Spinal cord (tissue), 10 donors: ENCODE results near the gene CPA2. TPM values are rescaled to one million over a fixed set of nuclear protein-coding genes. Genes with fewer than 3 reads are reported as not detected.
A peak's percentile ranks its signal among the peaks of the same experiment; 100 is the strongest.

ENCODE experiments used
- DNase-seq, 6 donors: peaks; one replicate each; pipeline versions ENCODE4 v3.0.0 to v3.0.0-alpha.2; 2013 to 2015; ENCODE audit warnings: low spot score in 6 of 6, low read depth in 4 of 6
- H3K27ac ChIP-seq: one replicate; pipeline ENCODE4 v1.5.1; 2013; ENCODE audit warnings: low read depth, low read length, control low read depth
- H3K27me3 ChIP-seq: one replicate; pipeline ENCODE4 v1.6.1; 2013; ENCODE audit warnings: low read length; ENCODE audit not compliant: control insufficient read depth, insufficient read depth
- H3K36me3 ChIP-seq: one replicate; pipeline ENCODE4 v1.6.1; 2013; ENCODE audit warnings: low read length; ENCODE audit not compliant: control insufficient read depth, insufficient read depth
- H3K4me1 ChIP-seq: one replicate; pipeline ENCODE4 v1.6.1; 2013; ENCODE audit warnings: low read length; ENCODE audit not compliant: control insufficient read depth, insufficient read depth
- H3K4me3 ChIP-seq: one replicate; pipeline ENCODE4 v1.5.1; 2013; ENCODE audit warnings: low read depth, low read length, control low read depth
- H3K9me3 ChIP-seq: one replicate; pipeline ENCODE4 v1.6.1; 2013; ENCODE audit warnings: low read length; ENCODE audit not compliant: control insufficient read depth, insufficient read depth
- WGBS: methylation state at CpG from one replicate; pipeline ENCODE4 v1.1.5; 2013; ENCODE audit warnings: missing lambda C conversion rate; ENCODE audit not compliant: insufficient coverage; 5-methylcytosine and 5-hydroxymethylcytosine counted together
- polyA plus RNA-seq, 2 donors: library from polyadenylated mRNA; unstranded; fragments of 120-200 nt; gene quantifications; one replicate each; pipeline ENCODE4 v1.2.1, GENCODE V29; 2013; ENCODE audit not compliant: insufficient read length in 2 of 2
- total RNA-seq, 2 donors: library from RNA; depleted of rRNA in 1 of 2; stranded (reverse); fragments of 120-200 nt in 1 of 2; fragments of >200 nt in 1 of 2; gene quantifications; one replicate each; pipeline versions ENCODE4 v1.2.3 to v1.2.4, GENCODE V29; 2013 to 2014
- donor health status: healthy.

The CPA2 gene
- total and polyA plus RNA-seq, 4 donors, result 0.21 to 0.39 (median 0.35) TPM; not detected in 1

DNA sequence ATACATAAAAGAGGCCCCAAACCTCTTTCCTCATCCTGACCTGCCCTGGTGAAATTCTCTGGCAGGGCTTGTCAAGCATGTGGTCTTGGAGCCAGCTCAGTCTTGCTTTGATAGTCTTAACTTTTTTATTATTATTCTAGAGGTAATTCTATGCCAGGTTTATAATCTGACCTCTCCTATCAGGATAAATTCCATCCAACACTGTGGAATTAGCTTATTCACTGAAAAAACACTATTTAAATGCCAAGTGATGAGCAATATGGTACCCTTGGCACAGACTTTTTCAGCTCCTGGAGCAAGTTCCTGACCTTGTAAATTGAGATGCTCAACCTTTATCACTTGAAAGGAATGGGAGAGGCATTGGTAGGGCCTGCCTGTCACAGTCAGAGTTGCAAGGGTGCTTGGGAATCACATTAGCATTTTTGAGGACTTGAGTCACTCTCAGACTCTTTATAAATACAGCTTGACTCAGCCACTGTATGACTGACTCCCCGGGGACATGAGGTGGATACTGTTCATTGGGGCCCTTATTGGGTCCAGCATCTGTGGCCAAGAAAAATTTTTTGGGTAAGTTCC lies 26.1 kb downstream of the CPA2 start, which contains the start of gene CPA4:
Gene CPA4, plus strand, starts transcription at position 480 of the 576 bp plus-strand sequence. Its CDS starts 20 bp downstream, at position 500.
- DNase-seq, result no peak
- 100% methylated on average over 1 of the region's 1 CpG for WGBS
- H3K27me3 ChIP-seq, result no peaks in the 10 kb centered on the region
- H3K4me1 ChIP-seq, result peaks cover 11% of the 10 kb centered on the region
- no peaks in the 10 kb centered on the region for H3K9me3 ChIP-seq
- H3K4me3 ChIP-seq, result no peak within 1 kb of the TSS
- no peak within 1 kb of the TSS for H3K27ac ChIP-seq
- H3K36me3 ChIP-seq, result no peaks in the 10 kb centered on the region

DNA sequence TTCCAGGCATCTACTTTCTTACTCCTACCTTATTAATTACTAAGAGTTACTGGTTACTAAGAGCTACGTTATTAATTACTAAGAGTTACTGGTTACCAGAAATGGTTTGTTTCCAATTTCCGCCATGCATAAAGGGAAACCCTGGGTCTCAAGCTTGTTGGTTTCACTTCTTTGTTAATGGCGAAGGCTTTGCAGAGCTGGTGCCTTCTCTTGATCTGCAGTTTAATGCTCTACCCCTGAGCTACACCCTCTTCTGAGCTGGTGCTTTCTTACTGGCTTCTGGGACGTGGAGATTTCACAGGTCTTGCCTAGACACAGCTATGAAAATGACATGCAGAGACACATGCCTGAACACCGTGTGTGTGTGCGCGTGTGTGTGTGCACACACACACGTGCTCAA lies 26.9 kb downstream of the CPA2 start:
- whole genome bisulfite sequencing, result 93% methylated on average over 5 of the region's 8 CpGs
- Histone ChIP-seq H3K27me3 (no peaks in the 10 kb centered on the region), H3K4me1 (peaks cover 15% of the 10 kb centered on the region), H3K36me3 (no peaks in the 10 kb centered on the region), H3K27ac (no peak overlapping the region), H3K4me3 (no peak overlapping the region), H3K9me3 (no peaks in the 10 kb centered on the region)
- DNase-seq, result no peak

DNA sequence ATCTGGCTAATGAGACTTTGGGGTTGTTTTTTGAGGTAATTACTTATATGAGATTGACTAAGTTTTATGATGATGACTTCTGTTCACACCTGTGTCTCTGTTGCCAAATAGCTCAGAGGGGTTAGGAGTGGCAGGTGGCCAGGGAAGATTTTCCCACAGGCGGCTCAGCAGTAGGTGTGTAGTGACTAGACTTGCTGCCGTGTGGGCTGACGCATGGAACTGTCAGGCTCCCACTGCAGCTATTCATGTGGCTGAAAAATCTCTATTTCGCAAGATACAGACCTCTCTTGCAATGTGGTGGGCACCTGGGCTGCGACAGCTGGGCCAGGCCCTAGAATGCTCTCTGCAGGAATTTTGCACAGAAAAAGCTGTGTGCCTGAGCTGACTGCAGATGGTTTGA lies 27.7 kb downstream of the CPA2 start:
- WGBS, result 61% methylated on average over 5 of the region's 5 CpGs
- DNase-seq, result peak in 1 of 6 donors; percentile 61
- Histone ChIP-seq H3K36me3 (no peaks in the 10 kb centered on the region), H3K4me1 (peaks cover 15% of the 10 kb centered on the region), H3K27me3 (no peaks in the 10 kb centered on the region), H3K27ac (no peak overlapping the region), H3K9me3 (no peaks in the 10 kb centered on the region), H3K4me3 (no peak overlapping the region)

DNA sequence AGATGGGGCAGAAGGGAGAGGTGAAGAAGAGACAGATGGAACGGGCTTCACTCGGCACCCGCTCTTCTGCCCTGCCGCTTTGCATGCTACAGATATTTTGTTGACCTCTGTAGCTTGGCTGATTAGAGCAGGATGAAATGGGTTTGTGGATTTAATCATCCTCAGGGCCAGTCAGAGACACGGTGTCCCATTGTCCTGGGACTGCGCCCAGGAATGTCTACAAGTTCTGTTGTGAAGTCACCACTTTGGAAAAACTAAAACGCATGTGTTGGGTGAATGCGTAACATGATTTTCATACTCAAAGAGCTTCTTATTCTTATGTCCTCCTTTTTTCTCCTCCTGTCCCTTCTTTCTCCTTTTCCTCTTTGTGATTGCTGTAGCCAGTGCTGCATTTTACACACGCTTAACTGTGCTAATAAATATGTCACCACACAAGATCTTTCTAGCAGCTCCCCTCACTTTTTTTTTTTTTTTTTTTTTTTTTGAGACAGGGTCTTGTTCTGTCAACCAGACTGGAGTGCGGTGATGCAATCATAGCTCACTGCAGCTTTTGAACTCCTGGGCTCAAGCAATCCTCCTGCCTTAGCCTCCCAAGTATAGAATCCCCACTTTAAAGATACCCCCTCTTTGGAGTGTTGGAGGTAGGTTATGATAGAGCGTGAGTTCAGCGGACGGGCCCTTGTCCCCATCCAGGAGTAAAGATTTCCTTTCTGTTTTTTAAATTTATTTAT lies 29.7 kb downstream of the CPA2 start:
- peaks cover 15% of the 10 kb centered on the region for H3K4me1 ChIP-seq
- WGBS, result 85% methylated on average over 8 of the region's 13 CpGs
- no peaks in the 10 kb centered on the region for H3K27me3 ChIP-seq
- no peak overlapping the region for H3K27ac ChIP-seq
- H3K36me3 ChIP-seq, result no peaks in the 10 kb centered on the region
- no peak for DNase-seq
- H3K4me3 ChIP-seq, result no peak overlapping the region
- H3K9me3 ChIP-seq, result no peaks in the 10 kb centered on the region

DNA sequence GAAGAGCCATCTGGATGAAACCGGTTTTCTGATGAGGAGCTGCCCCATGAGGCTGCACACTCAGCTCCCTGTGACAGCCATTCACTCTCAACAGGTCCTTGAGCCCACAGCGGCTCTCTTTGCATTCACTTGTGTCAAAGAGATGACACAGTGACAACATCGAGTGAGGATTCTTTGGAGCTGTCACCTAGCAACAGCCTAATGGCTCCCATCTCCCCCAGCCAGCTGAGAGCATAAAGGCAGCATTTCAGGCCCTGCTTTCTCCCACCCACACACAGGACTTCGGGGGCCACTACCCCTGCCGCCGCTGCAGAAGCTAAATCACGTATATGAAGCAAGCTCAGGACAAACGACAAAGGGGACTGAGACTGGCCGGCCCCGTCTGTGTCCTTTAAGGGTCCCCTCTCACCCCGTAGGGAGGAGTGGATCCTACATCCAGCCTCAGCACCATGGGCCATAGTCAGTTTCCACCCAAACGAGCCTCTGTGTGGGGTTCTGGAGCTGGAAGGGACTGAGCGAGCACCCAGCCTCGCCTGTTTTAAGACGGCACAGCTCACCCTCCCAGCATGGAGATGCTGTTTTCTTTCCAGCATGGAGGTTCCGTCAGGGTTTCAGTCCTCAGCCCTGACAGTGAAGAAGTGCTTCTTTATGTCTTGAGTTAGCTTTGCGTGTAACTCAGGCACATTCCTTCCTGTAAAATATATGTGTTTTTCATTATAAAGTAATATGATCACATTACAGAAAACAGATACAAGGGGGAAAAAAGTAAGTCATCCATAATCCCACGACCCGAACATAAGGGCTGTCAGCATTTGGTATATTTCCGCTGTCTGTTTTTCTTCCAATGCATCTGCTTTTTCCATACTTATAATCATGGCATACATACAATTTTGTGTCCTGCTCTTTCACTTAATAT lies 31.2 kb downstream of the CPA2 start:
- no peaks in the 10 kb centered on the region for H3K9me3 ChIP-seq
- DNase-seq, result peak in 3 of 6 donors; percentile 52 to 94 (median 73)

DNA sequence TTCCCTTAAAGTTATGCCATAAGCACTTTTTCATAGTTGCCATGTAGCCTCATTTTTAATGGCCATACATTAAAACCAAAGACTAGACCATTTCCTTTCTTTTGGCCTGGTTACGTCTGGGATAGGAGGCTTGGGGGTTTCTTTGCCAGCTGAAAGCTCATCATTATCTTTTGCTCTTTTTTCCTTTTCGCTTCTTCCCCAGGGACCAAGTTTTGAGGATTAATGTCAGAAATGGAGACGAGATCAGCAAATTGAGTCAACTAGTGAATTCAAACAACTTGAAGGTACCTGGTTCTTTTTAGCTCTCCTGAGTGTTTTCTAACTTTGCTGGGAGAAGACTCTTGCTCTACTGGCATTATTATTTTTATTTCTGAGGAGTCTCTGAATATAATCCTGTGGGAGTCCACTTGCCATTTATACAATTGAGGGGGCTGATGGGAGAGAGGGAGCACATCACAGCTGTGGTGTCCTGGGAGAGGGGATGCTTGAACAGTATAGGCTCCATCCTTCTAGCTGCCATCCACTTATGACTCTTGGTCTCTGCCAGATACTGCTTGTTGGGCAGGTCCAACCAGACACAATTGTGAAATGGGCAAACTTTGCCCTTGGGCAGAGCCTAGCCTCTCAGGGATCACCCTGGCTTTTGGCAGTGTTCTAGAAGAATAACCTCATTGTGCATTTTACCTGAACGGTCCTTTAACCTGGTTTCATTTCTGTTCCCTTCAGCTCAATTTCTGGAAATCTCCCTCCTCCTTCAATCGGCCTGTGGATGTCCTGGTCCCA lies 32.1 kb downstream of the CPA2 start:
- no peak for DNase-seq
- H3K4me1 ChIP-seq, result peaks cover 18% of the 10 kb centered on the region
- no peaks in the 10 kb centered on the region for H3K9me3 ChIP-seq
- no peaks in the 10 kb centered on the region for H3K36me3 ChIP-seq
- 88% methylated on average over 3 of the region's 5 CpGs for WGBS
- H3K27ac ChIP-seq, result no peak overlapping the region
- H3K27me3 ChIP-seq, result no peaks in the 10 kb centered on the region
- no peak overlapping the region for H3K4me3 ChIP-seq

More for the DNA sequence above, 31.2 kb downstream of the CPA2 start:
- no peaks in the 10 kb centered on the region for H3K36me3 ChIP-seq
- no peak overlapping the region for H3K4me3 ChIP-seq
- 35% methylated on average over 13 of the region's 20 CpGs for WGBS
- no peaks in the 10 kb centered on the region for H3K27me3 ChIP-seq
- peak overlapping the region; percentile 69 for H3K27ac ChIP-seq
- H3K4me1 ChIP-seq, result peaks cover 18% of the 10 kb centered on the region

DNA sequence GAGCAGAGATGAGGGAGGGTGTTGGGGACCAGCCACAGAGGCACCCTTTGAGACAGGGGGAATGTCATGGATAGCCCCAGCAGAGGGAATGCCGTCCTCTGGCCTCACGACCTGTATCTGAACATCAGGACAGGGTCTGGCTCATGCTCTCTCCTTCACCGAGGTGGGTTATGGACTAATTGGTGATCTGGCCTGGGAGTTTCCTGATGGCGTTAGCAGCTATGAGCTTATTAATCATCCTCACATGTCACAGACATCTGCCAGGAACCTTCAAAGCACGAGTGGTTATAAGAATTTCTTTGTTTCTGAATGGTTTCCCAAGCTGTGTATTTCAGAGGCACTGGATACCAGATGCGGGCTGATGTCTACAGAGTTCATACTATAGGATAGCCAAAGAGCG lies 33.2 kb downstream of the CPA2 start:
- 87% methylated on average over 4 of the region's 7 CpGs for WGBS
- Histone ChIP-seq H3K9me3 (no peaks in the 10 kb centered on the region), H3K4me3 (no peak overlapping the region), H3K36me3 (no peaks in the 10 kb centered on the region), H3K27ac (no peak overlapping the region), H3K27me3 (no peaks in the 10 kb centered on the region), H3K4me1 (peaks cover 15% of the 10 kb centered on the region)
- DNase-seq, result no peak

DNA sequence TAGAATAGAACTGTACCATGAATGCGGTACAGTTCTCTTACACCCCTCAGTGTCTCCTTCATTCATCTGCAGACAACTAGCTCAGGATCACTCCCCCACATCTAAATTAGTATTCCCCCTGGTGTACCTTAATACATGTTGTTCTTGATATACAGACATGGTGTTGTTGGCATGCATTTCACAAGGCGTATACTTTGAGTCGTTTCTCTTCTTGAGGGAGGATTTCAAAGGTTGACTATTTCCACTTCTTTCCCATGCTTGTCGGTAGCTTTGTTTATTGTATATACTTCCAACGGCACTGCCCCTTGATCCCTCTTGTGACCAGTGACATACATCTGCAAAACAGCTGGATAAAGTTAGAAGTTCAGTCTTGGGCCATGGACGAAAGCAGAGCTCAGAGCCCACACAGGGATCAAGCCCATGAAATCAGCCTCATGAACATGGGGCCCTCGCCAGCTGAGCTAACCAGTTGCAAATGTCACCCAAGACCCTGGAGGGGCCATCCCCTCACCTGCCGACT lies 34.9 kb downstream of the CPA2 start:
- Histone ChIP-seq H3K27ac (peak overlapping the region; percentile 49), H3K4me3 (no peak overlapping the region), H3K4me1 (peaks cover 30% of the 10 kb centered on the region), H3K9me3 (no peaks in the 10 kb centered on the region), H3K36me3 (no peaks in the 10 kb centered on the region), H3K27me3 (no peaks in the 10 kb centered on the region)
- 94% methylated on average over 3 of the region's 8 CpGs for WGBS
- no peak for DNase-seq

DNA sequence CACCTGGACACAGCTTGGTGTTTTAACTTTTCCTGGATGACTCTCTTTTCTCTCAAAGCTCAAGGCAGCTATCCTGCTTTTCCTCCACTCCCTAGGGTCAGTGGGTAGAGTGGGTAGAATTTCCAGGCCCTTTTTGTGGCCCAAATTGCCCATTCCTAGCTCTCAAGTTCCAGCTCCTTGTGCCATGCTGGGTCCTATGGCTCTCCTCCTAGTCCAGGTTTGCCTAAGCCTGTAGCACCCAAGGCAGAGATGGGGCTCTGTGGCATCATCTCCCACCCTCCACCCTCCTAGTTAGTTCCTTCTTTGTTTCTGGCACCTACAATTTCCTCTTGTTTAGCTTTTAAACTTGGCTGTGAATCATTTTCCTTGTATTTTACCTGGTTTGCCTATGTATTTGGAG lies 36.0 kb downstream of the CPA2 start:
- no peaks in the 10 kb centered on the region for H3K36me3 ChIP-seq
- DNase-seq, result no peak
- H3K9me3 ChIP-seq, result no peaks in the 10 kb centered on the region
- H3K27ac ChIP-seq, result peak overlapping the region; percentile 61
- peaks cover 23% of the 10 kb centered on the region for H3K4me1 ChIP-seq
- no peaks in the 10 kb centered on the region for H3K27me3 ChIP-seq
- H3K4me3 ChIP-seq, result no peak overlapping the region
